ENCODE results near the gene PLD1. TPM values are rescaled to one million over a fixed set of nuclear protein-coding genes. Genes with fewer than 3 reads are reported as not detected.

Gene PLD1
- total RNA-seq, 1 donor from 2014 or later, result 8.8 TPM

- Histone ChIP-seq H3K4me3 (no peak overlapping the region), H3K27me3 (no peaks in the 10 kb centered on the region), H3K4me1 (no peaks in the 10 kb centered on the region), H3K9me3 (no peaks in the 10 kb centered on the region), H3K36me3 (no peaks in the 10 kb centered on the region), H3K27ac (no peak overlapping the region)
- intact Hi-C loops (cut with DNase I), result no loop called here
- no peak for DNase-seq (ENCODE audit: low spot score in 2 of 2)
- TF ChIP-seq, protein P1, sequence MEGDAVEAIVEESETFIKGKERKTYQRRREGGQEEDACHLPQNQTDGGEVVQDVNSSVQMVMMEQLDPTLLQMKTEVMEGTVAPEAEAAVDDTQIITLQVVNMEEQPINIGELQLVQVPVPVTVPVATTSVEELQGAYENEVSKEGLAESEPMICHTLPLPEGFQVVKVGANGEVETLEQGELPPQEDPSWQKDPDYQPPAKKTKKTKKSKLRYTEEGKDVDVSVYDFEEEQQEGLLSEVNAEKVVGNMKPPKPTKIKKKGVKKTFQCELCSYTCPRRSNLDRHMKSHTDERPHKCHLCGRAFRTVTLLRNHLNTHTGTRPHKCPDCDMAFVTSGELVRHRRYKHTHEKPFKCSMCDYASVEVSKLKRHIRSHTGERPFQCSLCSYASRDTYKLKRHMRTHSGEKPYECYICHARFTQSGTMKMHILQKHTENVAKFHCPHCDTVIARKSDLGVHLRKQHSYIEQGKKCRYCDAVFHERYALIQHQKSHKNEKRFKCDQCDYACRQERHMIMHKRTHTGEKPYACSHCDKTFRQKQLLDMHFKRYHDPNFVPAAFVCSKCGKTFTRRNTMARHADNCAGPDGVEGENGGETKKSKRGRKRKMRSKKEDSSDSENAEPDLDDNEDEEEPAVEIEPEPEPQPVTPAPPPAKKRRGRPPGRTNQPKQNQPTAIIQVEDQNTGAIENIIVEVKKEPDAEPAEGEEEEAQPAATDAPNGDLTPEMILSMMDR (IDR thresholded peaks at IDR 0.05), result no peak
Observed at GRCh38 chr3:171778493-171778892, 31.8 kb downstream of the PLD1 start.

DNA sequence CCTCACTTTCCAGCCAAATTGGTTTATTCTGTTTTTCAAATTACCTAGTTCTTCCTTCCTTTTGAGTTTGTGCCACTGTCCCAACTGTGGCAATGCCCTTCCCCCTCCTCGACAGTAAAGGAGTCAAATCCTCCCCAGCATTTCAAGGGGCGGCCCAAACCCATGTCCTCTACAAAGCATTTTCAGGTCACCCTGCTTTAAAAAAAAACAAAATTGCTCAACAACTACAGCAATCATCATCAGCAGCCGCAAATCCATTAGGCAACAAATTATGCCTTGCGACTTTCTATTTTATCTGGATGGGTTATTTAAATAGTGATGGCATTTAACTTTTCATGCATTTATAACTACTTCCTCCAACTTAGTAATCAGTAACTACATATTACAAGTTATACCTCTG, 32.7 kb downstream of the PLD1 start:
- intact Hi-C loops (cut with DNase I), result no loop called here
- no peak for DNase-seq (ENCODE audit: low spot score in 2 of 2)
- TF ChIP-seq, protein P1 (IDR thresholded peaks at IDR 0.05), result no peak
- H3K36me3 ChIP-seq, result no peaks in the 10 kb centered on the region
- H3K4me1 ChIP-seq, result no peaks in the 10 kb centered on the region
- no peaks in the 10 kb centered on the region for H3K27me3 ChIP-seq
- no peak overlapping the region for H3K4me3 ChIP-seq
- H3K27ac ChIP-seq, result no peak overlapping the region
- H3K9me3 ChIP-seq, result no peaks in the 10 kb centered on the region

DNA sequence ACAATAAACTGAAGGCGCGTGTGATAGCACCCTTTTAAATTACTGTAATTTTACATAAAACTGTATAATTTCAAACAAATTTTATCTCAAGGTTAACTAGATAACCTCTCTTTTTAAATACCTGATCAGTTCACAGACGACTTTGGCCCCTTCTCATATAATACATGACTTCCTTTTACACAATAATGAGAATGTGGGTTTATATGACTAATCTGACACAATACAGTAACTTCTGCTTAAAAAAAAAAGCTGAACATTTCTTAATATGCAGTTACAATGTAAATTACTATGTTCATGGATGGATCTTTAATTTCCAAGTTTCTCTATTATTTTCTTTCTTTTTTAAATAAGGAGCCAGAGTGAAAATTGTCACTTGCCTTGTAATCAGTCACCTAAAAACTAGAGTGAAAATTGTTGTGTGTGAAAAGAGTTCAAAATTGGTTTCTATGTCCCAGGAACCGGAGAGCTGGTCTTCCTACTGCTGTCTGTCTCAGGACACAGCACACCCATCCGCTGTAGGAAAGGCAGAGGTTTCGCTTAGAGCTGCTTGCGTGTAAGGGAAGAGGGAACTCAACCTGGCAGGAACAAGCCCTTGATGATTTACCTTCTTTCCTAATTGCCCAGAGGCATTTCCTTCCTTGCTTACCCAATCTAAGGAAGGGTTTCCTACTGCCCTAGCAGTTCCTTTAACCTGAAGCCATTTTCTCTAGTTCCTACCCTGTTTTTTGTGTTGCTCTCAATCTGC, 33.3 kb downstream of the PLD1 start:
- TF ChIP-seq, protein P1 (IDR thresholded peaks at IDR 0.05), result no peak
- no peaks in the 10 kb centered on the region for H3K9me3 ChIP-seq
- no peaks in the 10 kb centered on the region for H3K36me3 ChIP-seq
- H3K4me3 ChIP-seq, result no peak overlapping the region
- no peaks in the 10 kb centered on the region for H3K27me3 ChIP-seq
- intact Hi-C loops (cut with DNase I), result no loop called here
- peaks cover 0 to 4% of the 10 kb centered on the region in 2 donors for H3K4me1 ChIP-seq
- no peak for DNase-seq (ENCODE audit: low spot score in 2 of 2)
- no peak overlapping the region for H3K27ac ChIP-seq

DNA sequence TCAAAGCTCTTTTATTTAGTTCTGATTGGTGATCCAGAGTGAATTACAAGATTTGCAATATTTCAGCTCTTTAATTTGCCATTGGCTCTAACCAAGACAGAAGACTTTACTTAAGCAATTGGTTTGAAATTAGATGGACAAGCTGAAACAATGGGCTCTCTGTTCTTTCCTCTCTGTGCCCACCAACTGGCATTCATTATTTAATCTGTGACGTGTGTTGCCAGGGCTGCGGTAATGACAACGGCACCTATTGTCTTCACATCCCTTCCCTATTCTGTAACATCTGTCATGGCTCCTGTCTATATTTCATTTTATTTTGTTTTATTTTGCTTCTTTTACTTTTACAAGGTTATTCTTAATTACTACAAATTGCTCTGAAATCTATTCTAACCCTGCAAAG, 33.9 kb downstream of the PLD1 start:
- TF ChIP-seq, protein P1 (IDR thresholded peaks at IDR 0.05), result no peak
- no peaks in the 10 kb centered on the region for H3K27me3 ChIP-seq
- no peak overlapping the region for H3K4me3 ChIP-seq
- peaks cover 0 to 8% of the 10 kb centered on the region in 2 donors for H3K4me1 ChIP-seq
- no peaks in the 10 kb centered on the region for H3K36me3 ChIP-seq
- DNase-seq (ENCODE audit: low spot score in 2 of 2), result no peak
- H3K9me3 ChIP-seq, result no peaks in the 10 kb centered on the region
- intact Hi-C loops (cut with DNase I), result no loop called here
- H3K27ac ChIP-seq, result no peak overlapping the region

DNA sequence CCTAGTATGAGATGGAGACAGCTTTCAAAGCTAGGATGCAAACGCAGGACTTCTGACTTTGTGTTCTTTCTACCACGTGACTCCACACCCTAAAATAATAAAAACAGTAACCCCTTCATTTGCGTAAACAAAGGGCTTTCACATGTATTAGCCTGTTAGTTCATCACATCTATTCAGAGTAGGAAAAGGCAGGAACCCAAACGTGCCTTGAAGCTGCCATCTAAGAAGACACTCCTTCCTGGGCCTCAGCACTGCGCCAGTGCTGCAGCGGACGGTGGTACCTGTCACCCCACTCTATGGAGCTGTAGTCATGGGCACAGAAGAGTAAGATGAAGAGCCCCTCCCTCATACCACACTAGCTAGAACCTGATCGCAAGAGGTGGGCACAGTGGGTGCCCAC, 34.3 kb downstream of the PLD1 start:
- Histone ChIP-seq H3K4me3 (no peak overlapping the region), H3K27me3 (no peaks in the 10 kb centered on the region), H3K4me1 (peaks cover 0 to 8% of the 10 kb centered on the region in 2 donors), H3K9me3 (no peaks in the 10 kb centered on the region), H3K27ac (no peak overlapping the region), H3K36me3 (no peaks in the 10 kb centered on the region)
- intact Hi-C loops (cut with DNase I), result no loop called here
- DNase-seq (ENCODE audit: low spot score in 2 of 2), result no peak
- TF ChIP-seq, protein P1 (IDR thresholded peaks at IDR 0.05), result no peak
